ENCODE results near the gene GPR132.
A peak's percentile ranks its signal among the peaks of the same experiment; 100 is the strongest.
"Not testable (repeated sequence)": the region's sequence is repeated elsewhere in the genome, so short reads cannot be mapped to it uniquely, and the experiment has no call there.

GPR132 gene

DNA sequence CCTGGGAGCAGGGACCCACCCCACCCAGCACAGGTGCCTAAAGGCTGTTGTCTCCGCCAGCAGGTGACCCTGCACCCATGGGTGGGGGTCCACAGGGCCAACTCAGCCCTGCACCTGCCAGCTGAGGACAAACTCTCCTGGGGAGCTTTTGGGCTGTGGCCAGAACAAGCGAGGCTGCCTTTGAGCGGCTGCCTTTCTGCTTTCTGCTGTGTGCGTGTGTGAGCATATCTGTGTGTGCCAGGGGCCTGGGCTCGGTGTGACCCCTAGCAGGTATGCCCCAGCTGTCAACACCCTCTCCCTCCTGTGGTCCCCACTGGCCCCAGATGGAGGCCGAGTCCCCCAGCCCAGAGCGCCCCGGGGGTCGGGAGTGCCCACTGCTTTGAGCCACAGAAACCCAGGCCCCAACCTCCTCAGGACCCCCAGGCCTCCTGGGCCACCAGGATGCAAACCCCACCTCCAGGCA is 25.9 kb upstream of the GPR132 start:
- no peak for DNase-seq (ENCODE audit: low read depth, low spot score)

DNA sequence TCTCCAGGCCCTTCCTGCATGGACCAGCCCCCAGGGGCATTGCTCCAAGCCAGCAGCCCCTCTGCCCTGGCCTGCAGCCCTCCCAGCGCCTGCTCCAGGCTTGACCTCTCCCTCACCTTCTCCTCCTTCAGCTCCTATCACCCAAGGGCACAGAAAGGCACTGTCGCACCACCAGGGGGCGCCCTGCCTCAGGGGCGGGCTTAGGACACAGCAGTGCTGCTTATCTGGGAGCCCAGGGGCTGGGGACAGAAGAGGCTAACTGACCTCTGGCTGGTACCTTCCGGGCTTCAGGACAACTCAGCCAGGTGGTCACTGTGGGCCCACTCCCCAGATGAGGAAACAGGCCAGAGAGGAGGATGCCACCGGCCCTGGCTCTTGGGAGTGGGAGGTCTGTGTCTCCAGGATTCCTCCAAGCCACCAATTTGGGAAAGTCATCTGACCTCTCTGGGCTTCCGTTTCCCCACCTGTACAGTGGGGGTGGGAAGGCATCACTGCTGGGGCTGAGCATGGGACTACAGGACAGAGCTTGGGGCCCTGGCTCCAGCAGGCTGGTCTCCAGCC is 25.3 kb upstream of the GPR132 start:
- DNase-seq (ENCODE audit: low read depth, low spot score), result peak; percentile 61

DNA sequence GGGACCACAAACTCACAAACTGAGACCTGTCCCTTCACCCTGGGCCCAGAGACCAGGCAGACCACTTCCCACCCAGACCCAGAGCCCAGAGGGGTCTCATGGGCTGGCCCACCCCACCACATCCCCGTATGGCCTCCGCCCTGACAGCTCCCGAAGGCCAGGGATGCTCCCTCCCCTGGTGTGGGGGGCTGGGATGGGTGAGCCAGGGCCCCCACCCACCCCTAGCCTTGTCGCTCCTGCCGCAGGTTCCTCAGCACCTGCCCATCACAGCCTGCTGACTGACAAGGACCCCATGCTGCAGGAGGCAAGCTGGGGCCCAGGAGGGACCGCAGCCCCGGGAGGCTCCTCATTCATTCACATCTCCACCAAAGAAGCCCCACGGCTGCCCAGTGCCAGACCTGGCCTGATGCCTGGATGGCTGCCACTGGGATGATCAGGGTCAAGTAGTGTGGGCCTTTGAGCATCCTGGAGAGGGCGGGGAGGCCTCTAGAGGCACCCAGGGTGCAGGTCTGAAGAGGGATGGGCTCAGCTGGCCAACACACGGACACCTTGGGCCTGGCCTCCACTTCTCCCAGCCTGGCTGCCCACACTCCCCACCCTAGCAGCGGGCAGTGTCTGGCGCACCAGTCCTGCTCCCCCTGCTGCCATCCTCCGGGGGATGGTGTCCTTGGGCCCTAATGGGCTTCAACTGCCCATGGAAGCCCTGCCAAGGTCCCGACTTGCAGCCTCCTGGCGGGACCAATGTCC is 24.7 kb upstream of the GPR132 start:
- DNase-seq (ENCODE audit: low read depth, low spot score), result no peak

DNA sequence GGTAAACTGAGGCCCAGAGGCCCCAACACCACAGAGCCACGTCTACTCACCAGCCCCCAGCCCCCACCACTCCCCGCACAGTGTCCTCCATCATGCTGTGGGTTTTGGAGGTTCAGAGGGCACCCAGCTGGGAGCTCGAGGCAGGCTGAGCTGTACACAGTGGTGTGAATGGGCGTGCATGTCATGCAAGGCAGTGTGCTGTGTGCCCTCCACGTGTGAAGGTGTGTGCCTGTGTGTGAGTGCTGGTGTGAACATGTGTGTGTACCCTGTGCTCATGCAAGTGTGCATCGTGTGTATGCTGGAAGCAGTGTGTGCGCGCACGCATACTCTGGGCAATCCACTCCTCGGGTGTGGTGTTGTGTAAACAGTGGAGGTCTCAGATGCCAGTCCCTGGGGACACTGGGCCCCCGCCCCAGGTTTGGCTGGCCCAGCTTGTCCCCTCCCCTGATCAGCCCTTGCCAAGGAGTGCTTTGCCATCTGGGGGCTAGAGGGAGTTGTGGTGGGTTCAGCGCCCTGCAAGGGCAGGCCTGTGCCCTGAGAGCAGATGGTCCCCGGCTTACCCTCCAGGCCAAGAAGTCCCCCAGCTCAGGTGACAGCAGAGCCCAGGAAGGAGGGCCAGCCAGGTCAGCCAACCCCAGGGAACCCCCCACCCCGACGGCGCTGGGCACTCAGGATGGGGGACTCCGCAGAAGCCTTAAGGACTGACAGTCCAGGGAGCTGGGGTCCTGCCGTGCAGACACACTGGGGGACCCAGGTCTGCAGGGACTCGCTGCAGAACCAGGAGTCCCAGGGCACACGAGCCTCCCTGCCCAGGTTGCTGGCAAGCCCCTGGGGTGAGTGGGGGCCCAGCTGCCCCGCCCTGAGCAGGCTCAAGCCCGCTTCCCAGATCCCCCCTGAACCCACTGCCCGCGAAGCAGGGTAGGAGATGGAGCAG is 23.8 kb upstream of the GPR132 start:
- DNase-seq (ENCODE audit: low read depth, low spot score), result no peak

DNA sequence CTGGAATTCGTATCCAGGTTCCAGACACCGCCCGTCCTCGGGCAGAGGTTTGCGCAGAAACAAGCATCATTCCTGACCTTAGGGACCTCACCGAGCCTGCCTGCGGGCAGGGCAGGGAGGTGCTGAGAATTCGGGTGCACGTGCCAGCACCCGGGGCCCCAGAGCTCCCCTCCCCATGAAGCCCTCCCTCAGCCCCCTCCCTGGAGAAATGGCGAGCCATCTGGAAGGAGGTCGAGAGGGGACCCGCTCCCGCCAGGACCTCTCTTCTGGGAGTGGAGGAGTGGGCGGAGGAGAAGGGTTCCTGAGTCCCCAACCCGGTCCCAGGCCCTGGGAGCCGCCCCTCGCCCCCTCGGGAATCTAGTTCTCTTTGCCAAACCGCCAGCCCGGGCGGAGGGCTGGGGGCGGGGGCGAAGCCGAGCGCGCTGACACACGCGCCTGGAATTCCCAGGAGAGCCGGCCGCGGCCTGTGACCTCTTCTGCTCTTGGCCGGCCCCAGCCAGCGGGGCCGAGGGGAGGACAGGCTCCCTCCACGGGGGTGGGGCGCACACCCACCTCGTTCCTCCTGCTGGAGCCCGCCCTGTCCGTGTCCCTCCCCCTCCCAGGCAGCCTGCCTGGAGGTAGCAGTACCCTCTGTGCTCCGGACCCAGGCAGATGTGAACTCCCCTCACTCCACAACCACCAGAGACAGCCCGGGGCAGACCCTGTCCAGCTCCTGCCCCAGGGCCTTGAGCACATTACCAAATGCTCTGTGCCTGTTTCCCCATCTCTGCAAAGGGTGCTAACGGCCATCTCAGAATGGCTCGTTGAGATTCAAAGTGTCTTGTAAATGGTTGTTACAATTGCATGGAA is 23.0 kb upstream of the GPR132 start:
- DNase-seq (ENCODE audit: low read depth, low spot score), result no peak

DNA sequence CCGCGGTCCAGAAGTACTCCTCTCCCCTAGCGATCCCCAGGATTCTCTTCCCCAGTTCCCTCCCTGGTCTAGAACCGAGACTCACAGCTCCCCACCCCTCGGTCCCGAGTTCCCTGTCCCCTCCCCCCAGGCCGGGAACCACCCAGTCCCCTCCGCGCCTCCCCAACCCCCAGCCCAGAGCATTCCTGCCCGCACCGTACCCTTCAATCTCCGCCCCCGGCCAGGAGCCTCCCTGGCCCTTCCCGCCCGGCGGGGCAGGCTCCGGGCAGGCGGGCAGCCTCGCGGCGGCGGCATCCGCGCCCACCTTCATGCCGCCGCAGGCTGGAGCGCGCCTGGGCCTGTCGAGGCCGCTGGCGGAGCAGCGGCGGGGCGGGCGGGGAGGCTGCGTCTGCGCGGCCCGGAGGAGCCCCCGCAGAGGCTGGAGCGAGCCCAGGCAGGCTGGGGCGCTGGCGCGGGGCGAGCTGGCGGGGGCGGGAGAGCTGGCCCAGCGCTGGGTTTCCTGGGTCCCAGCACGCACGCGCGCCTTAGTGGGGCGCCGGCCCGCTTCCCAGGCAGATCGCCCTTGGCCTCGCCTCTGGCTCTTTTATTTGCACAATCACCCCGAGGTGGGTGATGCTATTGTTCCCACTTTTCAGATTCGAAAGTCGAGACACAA is 22.2 kb upstream of the GPR132 start:
- no peak for DNase-seq (ENCODE audit: low read depth, low spot score)

DNA sequence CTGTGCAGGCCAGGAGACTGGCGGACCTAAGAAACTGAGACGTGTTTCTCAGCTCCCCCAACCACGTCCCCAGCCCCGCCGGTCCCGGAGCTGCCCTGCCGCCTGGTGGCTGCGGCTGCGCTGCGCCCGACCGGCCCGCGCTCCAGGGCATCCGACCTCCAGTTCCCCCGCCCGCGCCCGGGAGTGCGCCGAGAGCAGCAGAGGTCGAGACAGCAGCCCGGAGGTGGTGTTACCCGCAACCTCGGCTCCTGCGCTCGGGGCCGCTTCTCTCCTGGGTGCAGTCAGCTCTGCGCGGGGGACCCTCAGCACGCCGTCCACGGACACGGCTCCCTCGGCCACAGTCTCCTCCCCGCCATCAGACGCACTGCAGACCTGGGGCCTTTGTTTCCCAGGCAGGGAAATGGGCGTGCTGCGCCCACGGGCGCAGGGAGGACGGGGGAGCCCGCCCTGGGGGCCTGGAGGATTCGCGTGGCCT is 21.6 kb upstream of the GPR132 start:
- no peak for DNase-seq (ENCODE audit: low read depth, low spot score)

DNA sequence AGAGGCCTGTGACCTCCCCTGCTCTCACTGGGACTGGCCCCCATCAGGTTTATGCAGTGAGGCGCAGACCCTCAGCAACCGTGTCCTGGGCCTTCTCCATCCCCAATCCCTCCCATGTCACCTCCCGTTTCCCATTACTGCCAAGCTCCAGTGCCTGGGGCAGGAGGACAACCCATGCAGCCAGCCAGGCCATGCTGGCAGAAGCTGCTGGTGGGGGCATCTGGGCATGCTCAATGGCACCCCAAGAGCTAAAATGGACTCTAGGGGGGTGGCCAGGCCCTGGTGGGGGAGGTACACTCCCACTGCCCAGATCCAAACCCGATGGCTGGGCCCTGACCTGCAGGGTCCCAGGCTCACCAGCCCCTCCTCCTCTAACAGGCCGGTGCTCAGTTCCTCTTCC is 20.5 kb upstream of the GPR132 start:
- no peak for DNase-seq (ENCODE audit: low read depth, low spot score)

DNA sequence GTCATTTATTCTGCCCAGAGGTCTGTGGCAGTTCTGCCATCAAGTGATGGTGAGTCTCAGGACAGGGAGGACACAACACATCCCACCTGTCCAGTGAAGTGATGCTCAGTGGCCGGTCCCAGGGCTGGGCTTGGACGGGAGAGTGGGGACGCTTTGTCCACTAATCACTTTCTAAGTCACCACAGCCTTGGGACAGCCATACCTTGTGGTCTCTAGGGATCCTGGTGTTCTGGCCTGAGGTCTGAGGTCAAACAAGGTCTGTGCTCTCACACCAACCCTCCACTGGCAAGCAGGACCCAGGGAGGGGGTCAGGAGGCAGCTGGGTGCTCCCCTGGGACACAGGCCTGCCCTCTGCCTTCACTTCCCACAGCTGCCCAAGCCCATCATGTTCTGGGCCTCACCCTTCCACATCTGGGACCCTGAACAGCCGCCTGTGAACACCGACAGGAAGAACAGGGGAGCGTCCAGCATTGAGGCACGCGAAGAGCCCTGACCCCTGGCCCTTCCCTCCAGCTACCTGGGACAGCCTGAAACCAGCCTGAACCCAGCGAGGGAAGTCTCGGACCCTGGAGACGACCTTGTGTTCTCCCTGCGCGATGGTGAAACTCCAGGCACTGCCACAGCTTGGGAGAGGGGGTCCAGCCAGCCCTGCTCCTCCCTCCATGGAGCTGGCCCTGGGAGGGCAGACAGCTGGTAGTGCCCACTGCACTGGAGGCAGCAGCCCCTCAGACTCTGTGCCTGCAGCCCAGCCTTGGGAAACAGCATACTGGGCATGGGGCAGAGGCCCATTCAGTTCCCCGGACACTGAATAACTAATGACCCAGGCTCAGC is 19.7 kb upstream of the GPR132 start:
- DNase-seq (ENCODE audit: low read depth, low spot score), result no peak

DNA sequence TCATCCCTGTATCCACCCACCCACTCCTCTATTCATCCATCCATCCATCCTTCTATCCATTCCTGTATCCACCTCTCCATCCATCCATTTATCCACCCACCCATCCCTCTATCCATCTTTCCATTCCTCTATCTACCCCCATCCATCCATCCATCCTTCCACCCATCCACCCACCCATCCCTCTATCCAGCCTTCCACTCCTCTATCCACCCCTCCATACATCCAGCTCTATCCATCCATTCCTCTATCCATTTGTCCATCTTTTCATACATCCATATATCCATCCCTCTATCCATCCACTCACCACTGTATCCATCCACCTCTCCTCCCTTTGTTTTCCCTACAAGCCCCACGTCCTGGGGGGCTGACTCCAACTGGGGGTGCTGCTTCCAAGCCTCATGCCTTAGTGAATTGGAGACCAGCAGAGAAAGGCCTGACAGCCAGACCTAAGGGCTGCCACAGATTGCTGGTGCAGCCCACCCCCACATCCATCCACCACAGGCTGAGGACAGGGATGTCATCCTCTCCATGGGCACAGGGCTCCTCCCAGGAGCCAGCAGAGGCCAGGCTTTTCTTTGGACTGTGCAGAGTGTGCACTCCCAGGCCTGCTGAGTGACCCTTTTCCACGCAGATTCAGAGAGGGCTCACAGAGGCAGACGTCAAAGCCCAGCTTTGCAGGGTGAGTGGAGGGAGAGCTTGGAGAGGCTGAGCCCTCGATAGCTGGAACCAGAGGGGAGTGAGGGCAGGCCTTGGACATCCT is 18.9 kb upstream of the GPR132 start:
- DNase-seq (ENCODE audit: low read depth, low spot score), result no peak

DNA sequence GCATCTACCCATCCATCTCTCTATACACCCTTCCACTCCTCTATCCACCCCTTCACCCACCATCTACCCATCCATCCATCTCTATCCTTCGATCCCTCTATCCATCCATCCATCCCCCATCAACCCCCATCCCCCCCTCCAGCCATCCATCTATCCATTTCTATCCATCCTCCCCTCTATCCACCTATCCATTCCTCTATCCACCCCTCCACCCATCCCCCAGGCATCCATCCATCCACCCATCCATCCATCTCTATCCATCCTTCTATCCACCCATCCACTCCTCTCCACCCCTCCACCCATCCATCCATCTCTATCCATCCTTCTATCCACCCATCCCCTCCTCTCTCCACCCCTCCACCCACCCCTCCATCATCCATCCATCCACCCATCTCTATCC is 17.5 kb upstream of the GPR132 start:
- DNase-seq (ENCODE audit: low read depth, low spot score), result no peak

DNA sequence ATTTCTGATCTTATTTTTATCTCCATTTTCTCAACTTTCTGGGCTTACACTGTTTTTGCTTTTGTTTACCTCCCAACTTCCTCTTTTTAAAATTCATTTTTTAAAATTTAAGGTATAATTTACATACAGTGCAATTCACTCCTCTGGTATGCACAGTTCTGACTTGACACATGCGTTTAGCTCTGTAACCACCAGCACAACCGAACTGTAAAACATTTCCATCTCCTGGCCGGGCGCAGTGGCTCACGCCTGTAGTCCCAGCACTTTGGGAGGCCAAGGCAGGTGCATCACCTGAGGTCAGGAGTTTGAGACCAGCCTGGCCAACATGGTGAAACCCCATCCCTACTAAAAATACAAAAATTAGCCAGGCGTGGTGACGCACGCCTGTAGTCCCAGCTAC is 16.2 kb upstream of the GPR132 start:
- not testable (repeated sequence) for DNase-seq (ENCODE audit: low read depth, low spot score)

DNA sequence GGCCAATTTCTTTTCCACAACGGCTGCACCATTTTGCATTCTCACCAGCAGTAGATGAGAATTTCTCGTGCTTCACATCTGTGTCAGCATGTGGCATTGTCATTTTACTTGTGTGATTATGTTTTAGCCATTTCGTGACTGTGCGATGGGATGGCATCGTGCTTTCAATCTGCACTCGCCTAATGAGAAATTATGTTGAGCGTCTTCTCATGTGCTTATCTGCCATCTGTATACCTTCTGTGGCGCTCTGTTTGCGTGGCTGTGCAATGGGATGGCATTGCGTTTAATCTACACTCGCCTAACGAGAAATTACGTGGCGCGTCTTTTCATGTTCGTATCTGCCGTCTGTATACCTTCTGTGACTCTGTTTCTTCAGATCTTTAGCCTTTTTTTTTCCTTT is 14.9 kb upstream of the GPR132 start:
- DNase-seq (ENCODE audit: low read depth, low spot score), result no peak

DNA sequence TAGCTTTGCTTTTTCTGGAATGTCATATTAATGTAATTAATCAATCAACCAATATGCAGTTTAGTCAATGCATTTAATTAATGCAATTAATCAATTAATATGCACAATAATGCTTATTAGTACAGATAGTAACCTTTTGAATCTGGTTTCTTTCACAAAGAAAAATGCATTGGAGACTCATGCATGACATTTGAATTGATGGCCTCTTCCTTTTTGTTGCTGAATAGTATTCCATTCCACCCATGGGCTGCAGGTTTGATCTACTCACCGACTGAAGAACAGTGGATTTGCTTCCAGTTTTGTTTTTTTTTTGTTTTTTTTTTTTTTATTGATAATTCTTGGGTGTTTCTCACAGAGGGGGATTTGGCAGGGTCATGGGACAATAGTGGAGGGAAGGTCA is 13.1 kb upstream of the GPR132 start:
- DNase-seq (ENCODE audit: low read depth, low spot score), result no peak

DNA sequence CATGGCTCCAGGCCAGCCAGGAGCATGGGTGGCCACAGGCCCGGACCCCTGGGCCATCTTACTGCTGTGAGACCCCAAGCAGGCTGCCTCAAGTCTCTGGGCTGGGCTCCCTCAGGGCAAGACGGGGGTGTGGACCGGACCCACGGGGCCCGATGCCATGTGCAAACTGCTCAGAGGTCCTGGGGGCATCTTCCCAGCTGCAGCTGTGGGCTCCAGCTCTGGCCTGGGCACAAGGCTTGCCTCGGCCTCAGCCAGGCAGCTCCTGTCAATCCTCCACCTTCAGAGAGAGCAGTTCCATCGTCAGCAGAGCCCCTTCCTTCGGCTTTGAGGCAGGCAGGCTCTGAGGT is 12.4 kb upstream of the GPR132 start:
- DNase-seq (ENCODE audit: low read depth, low spot score), result no peak

DNA sequence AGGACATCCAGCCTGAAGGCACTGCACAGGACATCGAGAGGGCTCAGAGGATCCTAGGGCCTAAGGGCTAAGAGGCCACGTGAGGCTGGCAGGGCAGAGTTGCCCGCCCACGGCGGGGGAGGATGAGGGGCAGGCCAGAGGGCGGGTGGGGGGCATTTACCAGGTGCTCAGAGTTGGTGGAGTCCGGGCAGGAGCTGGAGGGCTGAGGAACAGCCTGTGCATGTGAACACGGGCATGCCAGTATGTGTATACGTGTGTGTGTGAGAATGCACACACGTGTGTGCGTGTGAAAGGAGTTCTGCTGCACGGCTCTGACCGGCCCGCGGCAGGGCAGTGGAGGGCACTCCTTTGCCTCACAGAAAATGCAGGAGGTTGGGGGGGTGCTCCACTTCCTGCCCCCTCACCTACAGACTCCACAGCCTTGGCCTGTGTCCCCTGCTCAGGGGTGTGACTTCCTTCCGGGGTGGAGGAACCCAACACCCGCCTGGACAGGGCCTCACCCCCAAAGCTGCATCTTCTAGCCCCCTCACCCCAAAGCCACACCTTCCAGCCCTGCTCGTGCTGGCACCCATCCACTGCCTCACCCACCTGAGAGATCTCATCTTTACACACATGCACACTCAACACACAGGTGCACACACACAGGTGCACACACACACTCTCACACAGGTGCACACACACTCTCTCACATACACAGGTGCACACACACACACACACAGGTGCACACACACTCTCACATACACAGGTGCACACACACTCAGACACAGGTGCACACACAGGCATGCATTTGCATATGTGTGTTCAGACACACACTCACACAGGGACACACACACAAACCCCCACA is 11.8 kb upstream of the GPR132 start:
- DNase-seq (ENCODE audit: low read depth, low spot score), result no peak

DNA sequence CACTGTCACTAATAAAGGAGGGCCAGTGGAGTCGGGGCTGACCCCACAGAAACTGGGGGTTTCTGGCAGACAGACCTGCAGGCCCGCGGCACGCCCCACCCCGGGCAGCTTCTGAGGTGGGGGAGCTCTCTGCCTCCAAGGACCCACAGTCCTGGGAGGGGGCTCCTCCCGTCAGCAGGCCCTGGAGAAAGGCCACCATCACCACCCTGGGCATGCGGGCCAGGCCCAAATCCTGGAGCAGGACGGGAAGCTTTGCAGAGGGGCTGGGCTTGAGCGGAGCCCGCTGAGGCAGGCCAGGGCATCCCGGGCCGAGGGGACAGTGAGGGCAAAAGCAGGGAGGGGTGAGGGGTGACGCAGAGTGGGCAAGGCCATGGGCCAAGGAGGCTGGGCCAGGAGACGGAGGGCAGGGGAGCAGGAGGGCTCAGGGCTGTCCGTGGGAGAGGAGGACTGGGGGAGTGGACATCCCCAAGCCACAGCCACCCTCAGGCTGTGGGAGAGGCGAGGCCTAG is 11.1 kb upstream of the GPR132 start:
- no peak for DNase-seq (ENCODE audit: low read depth, low spot score)

Data from iPS DF 19.7 (cell line).